Neural crest cell (in vitro differentiated cells): ENCODE results near the gene FCN1. TPM values are rescaled to one million over a fixed set of nuclear protein-coding genes. Genes with fewer than 3 reads are reported as not detected.

ENCODE experiments used
- DNase-seq: peaks from one replicate; pipeline ENCODE4 v3.0.0; 2021; ENCODE audit warnings: low read depth, mixed read lengths, low spot score
- H3K27ac Mint-ChIP-seq: one replicate; pipeline ENCODE4 v1.8.0; 2021; ENCODE audit warnings: mild to moderate bottlenecking, mixed read lengths; ENCODE audit not compliant: unreplicated experiment
- H3K27me3 Mint-ChIP-seq: 2 replicates; pipeline ENCODE4 v1.8.0; 2021; ENCODE audit warnings: low read depth, mild to moderate bottlenecking, mixed read lengths
- H3K36me3 Mint-ChIP-seq: 2 replicates; pipeline ENCODE4 v1.8.0; 2021; ENCODE audit warnings: low read depth, mild to moderate bottlenecking, mixed read lengths
- H3K4me1 Mint-ChIP-seq: 2 replicates; pipeline ENCODE4 v1.8.0; 2021; ENCODE audit warnings: mixed read lengths
- H3K4me3 Mint-ChIP-seq: one replicate; pipeline ENCODE4 v1.8.0; 2021; ENCODE audit warnings: mild to moderate bottlenecking, mixed read lengths
- H3K9me3 Mint-ChIP-seq: 2 replicates; pipeline ENCODE4 v1.8.0; 2021; ENCODE audit warnings: mixed read lengths
- CTCF ChIP-seq: fragments of 200-600 bp; sonication (generic); conservative IDR thresholded peaks from 2 replicates; pipeline ENCODE4 v1.5.0; 2021; ENCODE audit warnings: antibody characterized with exemption, mild to moderate bottlenecking
- total RNA-seq: library from RNA; stranded (reverse); gene quantifications from 2 replicates; pipeline ENCODE4 v1.2.1, GENCODE V29; 2021

Gene FCN1
- total RNA-seq, 1 donor from 2014 or later: not detected

GRCh38 chr9:134894136-134894860 is 23.4 kb downstream of the FCN1 start:
- H3K27ac Mint-ChIP-seq: no peak overlapping the region
- no peak for DNase-seq
- H3K9me3 Mint-ChIP-seq: peaks cover 7% of the 10 kb centered on the region
- TF ChIP-seq CTCF: no peak
- no peaks in the 10 kb centered on the region for H3K4me1 Mint-ChIP-seq
- no peak overlapping the region for H3K4me3 Mint-ChIP-seq
- H3K27me3 Mint-ChIP-seq: no peaks in the 10 kb centered on the region
- no peaks in the 10 kb centered on the region for H3K36me3 Mint-ChIP-seq

- Mint-ChIP-seq H3K9me3 (peaks cover 5% of the 10 kb centered on the region), H3K4me3 (no peak overlapping the region), H3K4me1 (no peaks in the 10 kb centered on the region), H3K27ac (no peak overlapping the region), H3K27me3 (no peaks in the 10 kb centered on the region), H3K36me3 (no peaks in the 10 kb centered on the region)
- no peak for DNase-seq
- no peak for TF ChIP-seq CTCF
Measured at GRCh38 chr9:134892820-134893420, 24.8 kb downstream of the FCN1 start.

GRCh38 chr9:134892221-134892620 is 25.5 kb downstream of the FCN1 start:
- DNase-seq: no peak
- no peak overlapping the region for H3K27ac Mint-ChIP-seq
- H3K27me3 Mint-ChIP-seq: no peaks in the 10 kb centered on the region
- no peaks in the 10 kb centered on the region for H3K4me1 Mint-ChIP-seq
- peaks cover 5% of the 10 kb centered on the region for H3K9me3 Mint-ChIP-seq
- H3K36me3 Mint-ChIP-seq: no peaks in the 10 kb centered on the region
- no peak overlapping the region for H3K4me3 Mint-ChIP-seq
- TF ChIP-seq CTCF: no peak

GRCh38 chr9:134891713-134892112 is 26.0 kb downstream of the FCN1 start:
- Mint-ChIP-seq H3K9me3 (peaks cover 5% of the 10 kb centered on the region), H3K27me3 (no peaks in the 10 kb centered on the region), H3K4me1 (no peaks in the 10 kb centered on the region), H3K36me3 (no peaks in the 10 kb centered on the region), H3K4me3 (no peak overlapping the region), H3K27ac (no peak overlapping the region)
- no peak for TF ChIP-seq CTCF
- DNase-seq: no peak

GRCh38 chr9:134891053-134891452 is 26.7 kb downstream of the FCN1 start:
- Mint-ChIP-seq H3K4me1 (no peaks in the 10 kb centered on the region), H3K4me3 (no peak overlapping the region), H3K27me3 (no peaks in the 10 kb centered on the region), H3K27ac (peak overlapping the region; percentile 75), H3K36me3 (no peaks in the 10 kb centered on the region), H3K9me3 (peaks cover 5% of the 10 kb centered on the region)
- no peak for DNase-seq
- TF ChIP-seq CTCF: no peak
